Retinal pigment epithelial cell (primary cell): ENCODE measurements around the gene HAGHL.

Experiments
- DNase-seq: peaks from one replicate; pipeline ENCODE4 v3.0.0-alpha.2; 2010; ENCODE audit warnings: low read depth
- H3K4me3 ChIP-seq: 2 replicates; pipeline ENCODE4 v1.5.1; 2011; ENCODE audit warnings: mild to moderate bottlenecking, low read length, control low read depth, moderate library complexity
- CTCF ChIP-seq: conservative IDR thresholded peaks from 2 replicates; pipeline ENCODE4 v1.5.1; 2011; ENCODE audit warnings: low read depth, low read length, control low read depth, inconsistent platforms

Gene HAGHL

GRCh38 chr16:700684-701584 lies 26.0 kb upstream of the HAGHL start:
- no peak for TF ChIP-seq CTCF
- H3K4me3 ChIP-seq = no peak overlapping the region
- DNase-seq = no peak

DNA sequence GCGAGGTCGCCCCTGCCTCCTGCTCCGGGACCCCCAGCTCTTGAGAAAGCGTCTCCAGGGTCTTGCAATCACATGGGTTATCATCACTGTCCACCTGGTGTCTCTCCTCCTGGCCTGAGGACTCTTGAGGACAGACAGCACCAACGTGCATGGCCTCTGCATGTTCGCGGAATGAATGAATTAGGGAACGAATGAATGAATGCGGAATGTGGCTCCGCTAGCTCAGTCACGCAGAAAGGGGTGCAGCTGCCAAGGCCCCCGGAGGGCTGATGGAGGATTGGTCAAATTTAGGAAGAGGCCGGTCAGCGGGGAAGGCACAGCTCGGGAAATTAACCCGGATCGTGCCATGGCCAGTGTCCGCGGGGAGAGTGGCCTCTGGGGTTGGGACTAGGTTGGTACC lies 24.6 kb upstream of the HAGHL start:
- no peak for DNase-seq
- TF ChIP-seq CTCF = no peak
- no peak overlapping the region for H3K4me3 ChIP-seq

GRCh38 chr16:703406-703805 lies 23.5 kb upstream of the HAGHL start:
- H3K4me3 ChIP-seq = no peak overlapping the region
- TF ChIP-seq CTCF = no peak
- no peak for DNase-seq

DNA sequence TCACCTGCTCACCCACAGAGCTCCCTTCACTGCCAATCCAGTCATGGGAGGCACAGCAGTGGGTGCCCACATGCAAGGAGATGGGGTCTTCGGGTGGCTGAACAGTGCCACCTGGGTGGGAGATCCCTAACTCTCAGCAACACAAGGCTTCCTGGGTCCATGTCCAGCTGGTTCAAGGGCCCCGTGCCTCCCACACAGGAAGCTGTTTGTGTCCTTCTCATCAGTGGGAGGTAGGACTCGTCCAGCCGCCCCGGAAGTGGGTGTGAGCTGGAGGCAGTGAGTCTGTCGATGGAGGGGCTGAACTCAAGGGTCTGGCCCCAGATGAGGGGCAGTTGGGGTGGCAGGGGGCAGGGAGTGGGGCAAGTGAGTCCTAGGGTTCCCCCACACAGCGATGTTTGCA lies 22.9 kb upstream of the HAGHL start:
- DNase-seq = no peak
- no peak overlapping the region for H3K4me3 ChIP-seq

GRCh38 chr16:704552-705380 lies 22.1 kb upstream of the HAGHL start:
- no peak for DNase-seq
- TF ChIP-seq CTCF = no peak
- no peak overlapping the region for H3K4me3 ChIP-seq

More for the DNA sequence above, 22.9 kb upstream of the HAGHL start:
- TF ChIP-seq CTCF = no peak

- TF ChIP-seq CTCF = no peak
- H3K4me3 ChIP-seq = no peak within 1 kb of the TSS
- DNase-seq = no peak
These were observed 21.3 kb upstream of the HAGHL start, which contains the start of gene FBXL16 for GRCh38 chr16:705431-706188. FBXL16 (minus strand) TSS chr16:705801; CDS start chr16:697405, 8,396 bp downstream.
